Activated CD8-positive, alpha-beta memory T cell treated with anti-CD3 and anti-CD28 coated beads, Interleukin-2, amount 50 U/mL, for 24 hours (primary cell): ENCODE data around the gene BRINP3.

ENCODE experiments used
- DNase-seq: peaks from one replicate; pipeline ENCODE4 v3.0.0-alpha.2; 2020; ENCODE audit errors: extremely low read depth

Gene BRINP3

GRCh38 chr1:190116921-190117320 lies 360.7 kb downstream of the BRINP3 start:
- no peak for DNase-seq

- DNase-seq = no peak
Measured at GRCh38 chr1:190104961-190105360, 372.7 kb downstream of the BRINP3 start.

DNA sequence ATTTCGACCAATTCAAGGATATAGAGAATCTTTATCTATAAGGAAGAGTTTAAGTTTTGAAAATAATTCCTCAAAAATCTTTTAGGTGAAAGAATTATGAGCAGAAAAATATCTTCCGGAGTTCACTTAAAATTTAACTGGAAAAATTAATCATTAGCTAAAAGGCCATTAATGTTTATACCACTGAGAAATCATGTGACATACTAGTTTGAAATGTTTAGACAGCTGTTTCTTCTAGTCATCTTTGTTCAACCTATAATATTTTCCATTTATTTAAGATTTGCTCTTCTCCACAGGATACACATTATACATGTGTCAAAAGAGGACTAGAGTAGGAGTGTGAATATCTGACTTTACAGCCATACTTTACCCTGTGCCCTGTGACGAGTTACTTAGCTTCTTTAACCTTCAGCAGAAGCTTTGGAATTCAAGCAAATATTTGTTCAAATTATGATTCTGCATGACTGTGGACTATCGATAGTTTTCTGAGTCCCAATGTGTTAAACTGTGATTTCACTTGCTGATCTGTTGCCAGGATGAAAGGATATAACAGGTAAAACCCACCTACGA lies 374.8 kb downstream of the BRINP3 start:
- no peak for DNase-seq

- DNase-seq = no peak
Measured at GRCh38 chr1:190101756-190102155, 375.9 kb downstream of the BRINP3 start.

DNA sequence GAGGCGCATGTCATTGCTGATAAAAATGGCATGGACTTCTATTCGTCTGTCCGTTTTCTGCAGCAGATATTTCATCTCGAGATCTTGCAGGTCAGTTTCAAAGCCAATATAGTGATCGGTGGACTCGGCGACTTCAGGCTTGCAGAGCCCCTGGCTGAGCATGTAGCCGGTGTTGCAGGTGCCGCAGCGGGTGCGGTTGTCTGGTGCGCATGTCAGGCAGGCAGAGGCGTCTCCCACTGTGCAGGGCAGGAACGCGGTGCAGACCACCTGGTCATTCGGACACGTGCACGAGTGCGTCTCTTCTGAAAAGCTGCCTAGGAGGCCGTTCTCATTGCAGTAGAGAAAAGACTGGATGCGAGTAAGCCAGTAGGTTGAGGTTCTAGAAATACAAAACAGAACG lies 378.9 kb downstream of the BRINP3 start:
- DNase-seq = no peak

DNA sequence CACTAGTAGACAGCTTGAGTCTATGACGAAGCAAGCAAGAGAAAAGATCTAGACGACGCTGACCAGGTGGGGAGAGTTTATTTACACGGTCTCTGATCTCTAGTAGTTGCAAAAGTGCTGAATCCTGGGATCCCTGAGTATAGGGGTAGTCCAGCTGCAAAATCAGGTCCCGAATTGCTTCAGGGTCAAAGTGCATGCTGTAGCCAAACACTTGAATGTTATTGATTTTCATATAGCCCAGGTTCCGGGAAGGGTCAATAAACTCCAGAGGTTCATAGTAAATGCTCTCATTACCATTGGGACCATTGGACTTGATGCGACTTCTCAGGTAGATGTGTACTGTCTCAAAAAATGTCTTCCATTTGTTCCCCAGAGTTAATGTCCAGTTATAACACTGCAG lies 379.6 kb downstream of the BRINP3 start:
- DNase-seq = no peak

GRCh38 chr1:190095596-190095995 lies 382.1 kb downstream of the BRINP3 start:
- no peak for DNase-seq

GRCh38 chr1:190084552-190084951 lies 393.1 kb downstream of the BRINP3 start:
- DNase-seq = no peak

- no peak for DNase-seq
Measured at GRCh38 chr1:190068304-190068703, 409.4 kb downstream of the BRINP3 start.

DNA sequence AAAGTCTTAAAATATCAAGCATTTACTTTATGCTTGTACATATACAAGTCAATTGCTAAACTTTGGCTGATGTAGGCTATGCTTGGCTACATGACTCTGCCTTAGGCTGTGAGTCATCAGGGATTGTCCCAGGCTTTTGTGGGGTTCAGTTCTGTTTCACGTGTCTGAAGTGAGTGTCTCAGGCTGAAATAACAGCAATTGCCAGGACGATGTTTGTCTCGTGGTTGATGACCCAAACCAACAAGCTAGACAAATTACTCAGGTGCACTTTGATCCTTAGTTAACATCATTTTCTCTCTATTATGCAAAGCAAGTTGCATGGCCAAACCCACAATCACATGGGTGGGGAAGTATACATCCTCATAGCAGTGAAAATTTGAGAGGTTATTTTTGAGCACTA lies 410.1 kb downstream of the BRINP3 start:
- DNase-seq = no peak

- DNase-seq = no peak
Measured at GRCh38 chr1:190066011-190066410, 411.7 kb downstream of the BRINP3 start.

DNA sequence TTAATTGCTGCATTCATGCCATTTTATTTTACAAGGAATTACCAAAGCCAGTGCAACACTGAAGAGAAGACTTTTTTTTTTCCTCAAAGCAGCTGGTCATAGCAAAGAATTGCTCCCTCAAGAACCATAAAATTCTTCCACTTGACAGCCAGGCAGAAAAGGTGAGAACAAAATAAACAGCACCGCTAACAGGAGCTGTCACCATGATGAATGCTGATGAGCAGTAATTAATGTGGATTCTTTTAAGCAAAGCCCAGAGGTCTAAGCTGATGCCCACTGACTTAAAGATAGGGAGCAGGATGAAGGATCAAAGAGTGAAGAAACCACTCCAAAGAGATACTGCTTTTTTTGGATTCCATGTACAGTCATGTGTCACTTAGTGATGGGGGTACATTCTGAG lies 428.4 kb downstream of the BRINP3 start:
- DNase-seq = no peak
